ENCODE measurements around the gene AP1M1.

Gene AP1M1

DNA sequence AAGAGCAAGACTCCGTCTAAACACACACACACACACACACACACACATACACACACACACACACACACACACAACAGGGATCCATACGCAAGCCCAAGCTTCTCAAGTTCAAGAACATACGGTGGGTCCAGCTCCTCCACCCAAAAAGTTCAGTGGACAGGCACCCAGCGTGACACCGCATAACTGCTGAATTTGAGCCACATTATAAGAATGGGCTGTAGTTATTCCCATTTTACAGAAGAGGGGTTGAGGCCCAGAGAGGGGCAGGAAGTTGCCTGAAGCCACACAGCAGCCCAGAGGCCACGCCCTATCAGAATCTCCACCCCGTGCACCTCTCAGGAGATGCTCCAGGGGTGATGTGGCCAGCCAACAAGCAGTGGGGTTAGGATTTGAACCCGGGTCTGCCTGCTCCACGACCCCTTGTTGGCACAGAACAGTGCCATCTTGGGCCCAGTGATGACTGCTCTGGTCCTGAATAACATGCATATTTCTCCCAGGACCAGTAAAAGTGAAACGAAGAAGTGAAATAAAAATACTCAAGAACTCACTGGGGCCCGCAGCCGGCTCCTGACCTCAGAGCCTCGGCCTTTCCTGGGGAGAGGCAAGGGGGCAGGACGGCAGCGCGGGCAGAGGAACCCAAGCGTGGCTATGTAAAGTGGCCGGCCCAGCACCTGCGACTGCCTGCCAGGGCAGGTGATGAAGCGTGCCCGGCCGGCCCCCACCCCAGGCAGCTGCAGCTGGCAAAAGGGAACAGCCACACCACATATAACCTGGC lies 61.9 kb downstream of the AP1M1 start:
- Histone ChIP-seq H3K9ac (ENCODE audit: low read length) (no peak overlapping the region), H3K36me3 (ENCODE audit: insufficient read depth, low read length) (no peaks in the 10 kb centered on the region), H3K4me3 (ENCODE audit: low read depth in 1 of 2, low read length in 2 of 2) (no peak overlapping the region), H3K27ac (ENCODE audit: low read depth, low read length) (no peak overlapping the region), H3K27me3 (ENCODE audit: control insufficient read depth in 1 of 2, insufficient read depth in 2 of 2, low read length in 2 of 2) (no peaks in the 10 kb centered on the region), H3K4me1 (ENCODE audit: insufficient read depth, low read length) (peaks cover 7% of the 10 kb centered on the region), H3K9me3 (ENCODE audit: low read length) (no peaks in the 10 kb centered on the region)

DNA sequence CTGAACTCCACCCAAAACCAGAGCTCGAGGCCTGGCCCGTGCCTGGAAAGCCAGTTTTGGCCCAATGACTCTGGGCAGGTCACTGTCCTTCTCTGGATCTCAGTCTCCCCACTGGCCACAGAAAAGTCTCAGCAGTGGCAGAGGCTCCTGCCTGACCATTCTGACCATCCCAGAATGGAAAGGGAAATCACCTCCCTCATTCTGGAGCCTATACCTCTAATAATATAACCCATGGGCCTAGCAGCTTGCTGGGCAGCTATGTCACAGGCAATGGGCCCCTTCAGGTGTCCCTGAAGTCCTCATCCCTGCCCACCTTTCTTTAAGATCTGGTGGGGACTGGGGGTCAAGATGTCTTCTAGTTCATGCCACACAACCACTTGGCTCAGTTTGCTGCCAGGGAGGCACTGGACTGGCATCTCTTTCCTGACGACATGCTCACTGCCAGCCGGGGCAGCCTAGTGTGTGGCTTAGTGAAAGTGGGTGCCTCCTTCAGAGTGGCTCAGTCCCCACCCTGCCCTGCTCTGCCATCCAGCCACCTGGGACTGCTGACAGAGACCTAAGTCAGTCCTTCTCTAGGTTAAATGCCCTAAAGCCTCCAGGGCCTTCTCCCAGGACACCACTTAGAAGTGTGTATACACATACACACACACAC lies 62.6 kb downstream of the AP1M1 start:
- no peaks in the 10 kb centered on the region for H3K9me3 ChIP-seq (ENCODE audit: low read length)
- H3K4me3 ChIP-seq (ENCODE audit: low read depth in 1 of 2, low read length in 2 of 2) = no peak overlapping the region
- no peaks in the 10 kb centered on the region for H3K27me3 ChIP-seq (ENCODE audit: control insufficient read depth in 1 of 2, insufficient read depth in 2 of 2, low read length in 2 of 2)
- H3K9ac ChIP-seq (ENCODE audit: low read length) = no peak overlapping the region
- no peak overlapping the region for H3K27ac ChIP-seq (ENCODE audit: low read depth, low read length)
- peaks cover 7% of the 10 kb centered on the region for H3K4me1 ChIP-seq (ENCODE audit: insufficient read depth, low read length)
- no peaks in the 10 kb centered on the region for H3K36me3 ChIP-seq (ENCODE audit: insufficient read depth, low read length)

DNA sequence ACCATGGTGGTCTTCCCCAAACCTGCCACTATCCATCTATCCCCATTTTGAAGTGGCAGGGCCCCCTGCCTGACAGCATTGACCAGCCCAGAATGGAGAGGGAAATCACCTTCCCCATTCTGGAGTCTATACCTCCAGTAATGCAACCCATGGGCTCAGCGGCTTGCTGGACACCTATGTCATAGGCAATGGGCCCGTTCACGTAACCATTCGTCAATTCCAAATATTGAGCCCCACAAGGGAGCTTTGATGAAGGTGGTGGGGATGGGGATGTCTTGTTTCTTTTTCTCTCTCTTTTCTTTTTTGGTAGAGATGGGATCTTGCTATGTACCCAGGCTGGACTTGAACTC lies 63.1 kb downstream of the AP1M1 start:
- H3K4me1 ChIP-seq (ENCODE audit: insufficient read depth, low read length) = peaks cover 7% of the 10 kb centered on the region
- no peak overlapping the region for H3K4me3 ChIP-seq (ENCODE audit: low read depth in 1 of 2, low read length in 2 of 2)
- H3K27ac ChIP-seq (ENCODE audit: low read depth, low read length) = no peak overlapping the region
- no peaks in the 10 kb centered on the region for H3K36me3 ChIP-seq (ENCODE audit: insufficient read depth, low read length)
- H3K9me3 ChIP-seq (ENCODE audit: low read length) = no peaks in the 10 kb centered on the region
- H3K9ac ChIP-seq (ENCODE audit: low read length) = no peak overlapping the region
- H3K27me3 ChIP-seq (ENCODE audit: control insufficient read depth in 1 of 2, insufficient read depth in 2 of 2, low read length in 2 of 2) = no peaks in the 10 kb centered on the region

DNA sequence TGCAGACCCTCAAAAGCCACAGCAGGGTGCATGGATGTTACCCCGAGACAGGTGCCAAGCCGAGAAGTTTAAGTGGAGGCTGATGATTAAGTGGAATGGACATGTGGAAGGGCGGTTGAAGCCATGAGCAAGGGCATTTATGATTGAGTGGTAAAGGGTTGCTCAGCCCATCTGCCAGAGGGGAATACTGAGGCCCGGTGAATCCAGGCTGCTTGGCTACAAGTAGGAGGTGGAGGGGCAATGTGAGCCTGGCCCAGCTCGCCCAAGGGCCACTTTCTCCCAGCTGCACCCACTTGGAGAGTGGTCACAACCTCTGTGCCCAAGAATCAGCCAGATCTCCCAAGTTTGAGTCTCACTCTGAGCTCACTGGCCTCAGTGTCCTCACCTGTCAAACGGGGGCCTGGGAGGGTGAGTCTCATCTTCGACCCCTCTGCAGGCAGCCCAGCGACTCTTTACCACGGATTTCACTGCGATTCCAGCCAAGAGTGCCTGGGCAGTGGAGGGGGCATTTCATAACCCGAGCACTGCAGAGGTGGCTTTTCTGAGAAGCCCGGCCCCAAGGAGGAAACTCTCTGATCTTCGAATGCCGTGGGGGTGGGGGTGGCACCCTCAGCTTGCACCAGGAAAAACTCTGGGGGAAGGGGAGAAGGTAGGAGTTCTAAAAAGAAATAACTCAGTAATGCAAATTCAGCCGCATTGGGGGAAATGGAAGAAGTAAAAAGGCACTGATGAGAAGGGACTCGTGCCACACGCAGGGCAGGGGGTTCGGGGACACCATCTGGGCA lies 64.1 kb downstream of the AP1M1 start:
- peaks cover 7% of the 10 kb centered on the region for H3K4me1 ChIP-seq (ENCODE audit: insufficient read depth, low read length)
- no peak overlapping the region for H3K4me3 ChIP-seq (ENCODE audit: low read depth in 1 of 2, low read length in 2 of 2)
- H3K9ac ChIP-seq (ENCODE audit: low read length) = no peak overlapping the region
- H3K36me3 ChIP-seq (ENCODE audit: insufficient read depth, low read length) = no peaks in the 10 kb centered on the region
- no peaks in the 10 kb centered on the region for H3K27me3 ChIP-seq (ENCODE audit: control insufficient read depth in 1 of 2, insufficient read depth in 2 of 2, low read length in 2 of 2)
- H3K27ac ChIP-seq (ENCODE audit: low read depth, low read length) = no peak overlapping the region
- H3K9me3 ChIP-seq (ENCODE audit: low read length) = no peaks in the 10 kb centered on the region

DNA sequence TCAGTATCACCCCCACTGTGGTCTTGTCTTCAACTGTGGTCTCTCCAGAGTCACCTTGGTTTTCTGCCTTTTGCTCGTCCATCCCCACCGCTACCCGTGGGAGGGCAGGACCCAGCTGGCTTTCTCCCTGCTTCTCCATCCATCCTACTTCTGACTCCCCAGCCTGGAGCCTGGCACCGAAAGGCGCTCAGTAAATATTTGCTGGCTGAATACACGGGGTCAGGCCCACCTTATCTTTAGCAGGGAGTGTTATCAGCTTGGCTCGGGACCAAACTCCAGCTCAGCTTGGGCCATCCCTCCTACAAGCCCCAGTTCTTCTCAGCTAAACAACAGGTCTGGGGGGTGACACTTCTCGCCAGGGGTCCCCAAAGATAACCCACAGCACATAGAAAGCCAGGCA lies 64.9 kb downstream of the AP1M1 start:
- no peaks in the 10 kb centered on the region for H3K27me3 ChIP-seq (ENCODE audit: control insufficient read depth in 1 of 2, insufficient read depth in 2 of 2, low read length in 2 of 2)
- H3K4me3 ChIP-seq (ENCODE audit: low read depth in 1 of 2, low read length in 2 of 2) = no peak overlapping the region
- H3K27ac ChIP-seq (ENCODE audit: low read depth, low read length) = no peak overlapping the region
- no peaks in the 10 kb centered on the region for H3K36me3 ChIP-seq (ENCODE audit: insufficient read depth, low read length)
- peaks cover 7% of the 10 kb centered on the region for H3K4me1 ChIP-seq (ENCODE audit: insufficient read depth, low read length)
- H3K9me3 ChIP-seq (ENCODE audit: low read length) = no peaks in the 10 kb centered on the region
- no peak overlapping the region for H3K9ac ChIP-seq (ENCODE audit: low read length)

DNA sequence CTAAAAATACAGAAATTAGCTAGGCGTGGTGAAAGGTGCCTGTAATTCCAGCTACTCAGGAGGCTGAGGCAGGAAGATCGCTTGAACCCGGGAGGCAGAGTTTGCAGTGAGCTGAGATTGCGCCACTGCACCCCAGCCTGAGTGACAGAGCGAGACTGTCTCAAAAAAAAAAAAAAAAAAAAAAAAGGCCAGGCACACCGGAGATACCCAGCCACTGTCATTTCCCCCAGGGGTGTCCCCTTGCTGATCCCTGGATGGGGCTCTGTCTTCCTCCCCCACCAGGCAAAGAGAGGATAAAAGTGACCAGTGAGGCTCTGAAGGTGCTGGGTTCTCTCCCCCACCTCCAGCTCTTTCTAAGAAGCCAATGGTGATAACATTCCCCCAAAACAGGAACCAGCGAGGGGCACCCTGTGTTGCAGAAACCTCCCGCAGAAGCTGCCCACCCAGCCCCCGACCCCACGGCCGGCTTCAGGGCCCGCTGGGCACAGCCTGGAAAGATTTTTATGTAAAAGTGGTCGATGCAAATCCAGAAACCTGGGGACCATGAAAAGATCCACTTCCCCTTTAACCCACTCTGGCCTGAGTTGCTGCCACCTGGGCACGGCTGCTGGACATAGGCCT lies 65.5 kb downstream of the AP1M1 start:
- Histone ChIP-seq H3K27ac (ENCODE audit: low read depth, low read length) (no peak overlapping the region), H3K9me3 (ENCODE audit: low read length) (no peaks in the 10 kb centered on the region), H3K4me1 (ENCODE audit: insufficient read depth, low read length) (peaks cover 7% of the 10 kb centered on the region), H3K27me3 (ENCODE audit: control insufficient read depth in 1 of 2, insufficient read depth in 2 of 2, low read length in 2 of 2) (no peaks in the 10 kb centered on the region), H3K36me3 (ENCODE audit: insufficient read depth, low read length) (no peaks in the 10 kb centered on the region), H3K9ac (ENCODE audit: low read length) (no peak overlapping the region), H3K4me3 (ENCODE audit: low read depth in 1 of 2, low read length in 2 of 2) (no peak overlapping the region)

DNA sequence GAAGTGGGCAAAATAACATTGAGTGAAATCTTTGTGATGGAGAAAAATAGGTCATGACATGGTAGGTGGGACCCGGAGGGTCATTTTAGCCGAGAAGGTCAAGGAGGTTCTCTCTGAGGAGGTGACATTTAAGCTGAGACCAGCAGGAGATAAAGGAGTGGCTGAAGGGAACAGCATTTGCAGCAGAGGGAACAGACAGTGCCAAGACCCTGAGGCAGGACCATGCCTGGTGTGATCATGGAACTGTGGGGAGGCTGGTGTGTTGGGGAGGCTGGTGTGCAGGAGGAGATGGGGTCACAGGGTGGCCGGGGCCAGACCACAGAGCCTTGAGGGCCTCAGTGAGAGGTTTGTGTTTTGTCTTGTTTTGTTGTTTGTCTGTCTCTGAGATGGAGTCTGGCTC lies 67.5 kb downstream of the AP1M1 start:
- no peaks in the 10 kb centered on the region for H3K36me3 ChIP-seq (ENCODE audit: insufficient read depth, low read length)
- H3K27ac ChIP-seq (ENCODE audit: low read depth, low read length) = no peak overlapping the region
- no peaks in the 10 kb centered on the region for H3K9me3 ChIP-seq (ENCODE audit: low read length)
- H3K9ac ChIP-seq (ENCODE audit: low read length) = no peak overlapping the region
- H3K4me1 ChIP-seq (ENCODE audit: insufficient read depth, low read length) = no peaks in the 10 kb centered on the region
- no peak overlapping the region for H3K4me3 ChIP-seq (ENCODE audit: low read depth in 1 of 2, low read length in 2 of 2)
- H3K27me3 ChIP-seq (ENCODE audit: control insufficient read depth in 1 of 2, insufficient read depth in 2 of 2, low read length in 2 of 2) = no peaks in the 10 kb centered on the region

DNA sequence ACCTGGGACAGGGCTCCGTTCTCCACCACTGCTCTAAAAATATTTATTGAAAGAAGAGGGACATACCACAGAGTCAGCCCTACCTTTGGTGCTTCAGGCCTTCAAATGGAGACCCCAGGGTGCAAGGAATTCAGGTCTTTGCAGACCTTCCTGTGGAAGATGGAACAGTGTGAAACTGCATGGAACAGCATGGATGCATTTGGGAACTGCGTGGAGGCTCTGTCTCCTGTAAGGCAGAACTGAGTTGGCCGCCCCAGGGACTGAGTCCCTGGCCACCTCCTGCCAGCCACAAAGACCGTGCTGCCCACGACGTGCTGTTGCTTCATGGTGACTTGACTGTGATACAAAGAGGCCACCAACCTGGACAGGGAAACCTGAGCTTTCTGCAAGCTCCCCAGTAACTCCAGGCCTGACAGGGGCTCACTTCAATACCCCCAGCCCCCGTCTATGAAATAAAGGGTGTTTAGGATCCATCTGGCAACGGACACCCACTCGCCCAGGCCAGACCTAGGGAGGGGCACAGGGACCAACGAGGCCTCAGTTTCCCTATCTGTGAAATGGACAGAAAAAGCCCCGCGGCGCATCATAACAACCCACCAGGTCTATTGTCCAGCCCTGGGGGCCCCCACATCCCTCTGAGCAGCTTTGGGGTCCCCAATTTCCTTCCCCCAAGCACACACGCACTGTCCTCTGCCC lies 68.3 kb downstream of the AP1M1 start:
- no peak overlapping the region for H3K27ac ChIP-seq (ENCODE audit: low read depth, low read length)

DNA sequence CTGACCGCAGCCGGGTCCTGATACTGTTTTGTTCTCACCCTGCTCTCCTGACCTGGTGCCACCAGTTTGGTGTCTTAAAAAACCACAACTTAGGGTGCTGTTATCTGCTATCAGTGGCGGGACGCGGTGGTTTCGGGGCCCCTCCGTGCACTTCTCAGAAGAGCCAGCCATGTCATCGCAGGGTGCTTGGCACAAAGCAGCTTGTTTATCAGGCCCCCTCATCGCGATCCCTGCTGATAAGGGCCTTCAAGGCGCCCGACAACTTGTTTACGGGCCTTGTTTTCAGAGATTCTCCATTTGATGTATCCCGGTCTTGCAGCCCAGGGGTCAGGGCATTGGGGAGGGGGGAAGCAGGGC lies 68.9 kb downstream of the AP1M1 start:
- H3K27ac ChIP-seq (ENCODE audit: low read depth, low read length) = no peak overlapping the region
- H3K9me3 ChIP-seq (ENCODE audit: low read length) = no peaks in the 10 kb centered on the region
- H3K4me1 ChIP-seq (ENCODE audit: insufficient read depth, low read length) = no peaks in the 10 kb centered on the region
- no peak overlapping the region for H3K4me3 ChIP-seq (ENCODE audit: low read depth in 1 of 2, low read length in 2 of 2)
- no peaks in the 10 kb centered on the region for H3K36me3 ChIP-seq (ENCODE audit: insufficient read depth, low read length)
- H3K9ac ChIP-seq (ENCODE audit: low read length) = no peak overlapping the region
- no peaks in the 10 kb centered on the region for H3K27me3 ChIP-seq (ENCODE audit: control insufficient read depth in 1 of 2, insufficient read depth in 2 of 2, low read length in 2 of 2)

More for the DNA sequence above, 68.3 kb downstream of the AP1M1 start:
- no peak overlapping the region for H3K4me3 ChIP-seq (ENCODE audit: low read depth in 1 of 2, low read length in 2 of 2)
- no peaks in the 10 kb centered on the region for H3K9me3 ChIP-seq (ENCODE audit: low read length)
- H3K4me1 ChIP-seq (ENCODE audit: insufficient read depth, low read length) = no peaks in the 10 kb centered on the region
- H3K36me3 ChIP-seq (ENCODE audit: insufficient read depth, low read length) = no peaks in the 10 kb centered on the region
- no peaks in the 10 kb centered on the region for H3K27me3 ChIP-seq (ENCODE audit: control insufficient read depth in 1 of 2, insufficient read depth in 2 of 2, low read length in 2 of 2)
- H3K9ac ChIP-seq (ENCODE audit: low read length) = no peak overlapping the region

DNA sequence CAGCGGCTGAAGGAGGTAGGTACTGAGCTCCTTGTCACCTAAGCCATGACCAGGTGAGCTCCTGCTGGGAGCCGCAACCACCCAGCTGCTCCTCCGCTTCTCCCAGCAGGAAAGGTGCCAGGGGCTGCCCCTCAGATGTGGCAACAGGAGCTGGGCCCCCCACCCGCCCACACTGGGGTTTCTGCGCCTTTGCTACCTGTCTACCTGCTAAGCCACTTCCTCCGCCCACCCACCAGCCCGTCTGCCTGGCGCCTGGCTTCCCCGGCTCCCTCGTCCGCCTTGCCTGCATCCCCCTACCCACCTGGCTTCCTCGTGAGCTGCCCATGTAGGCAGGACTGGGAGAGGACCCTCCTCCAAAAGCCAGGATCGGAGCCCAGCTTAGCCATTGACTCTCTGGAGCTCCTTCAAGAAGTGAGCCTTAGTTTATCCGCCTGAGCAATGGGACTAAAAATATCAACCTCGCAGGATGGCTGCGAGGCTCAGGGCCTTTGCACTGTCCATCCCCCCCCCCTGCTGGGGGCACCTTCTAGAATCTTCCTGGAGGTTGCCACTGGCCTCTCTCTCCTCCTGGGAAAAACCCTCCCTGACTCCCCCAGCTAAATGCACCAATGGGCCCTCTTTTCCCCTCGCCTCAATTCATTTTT lies 71.1 kb downstream of the AP1M1 start:
- Histone ChIP-seq H3K4me3 (ENCODE audit: low read depth in 1 of 2, low read length in 2 of 2) (no peak overlapping the region), H3K4me1 (ENCODE audit: insufficient read depth, low read length) (peaks cover 12% of the 10 kb centered on the region), H3K27ac (ENCODE audit: low read depth, low read length) (no peak overlapping the region), H3K27me3 (ENCODE audit: control insufficient read depth in 1 of 2, insufficient read depth in 2 of 2, low read length in 2 of 2) (no peaks in the 10 kb centered on the region), H3K9me3 (ENCODE audit: low read length) (no peaks in the 10 kb centered on the region), H3K9ac (ENCODE audit: low read length) (no peak overlapping the region), H3K36me3 (ENCODE audit: insufficient read depth, low read length) (no peaks in the 10 kb centered on the region)

Measured in muscle layer of colon (tissue), 2 donors.